Stimulated activated CD4-positive, alpha-beta T cell treated with anti-CD3 and anti-CD28 coated beads, Interleukin-15, amount 100 ng/mL, for 24 hours (primary cell): ENCODE measurements around the gene GLUL.
A peak's percentile ranks its signal among the peaks of the same experiment; 100 is the strongest.
"Not testable (repeated sequence)": the region's sequence is repeated elsewhere in the genome, so short reads cannot be mapped to it uniquely, and the experiment has no call there.

ENCODE experiments used
- DNase-seq: peaks from one replicate; pipeline ENCODE4 v3.0.0-alpha.2; 2020

The GLUL gene

DNA sequence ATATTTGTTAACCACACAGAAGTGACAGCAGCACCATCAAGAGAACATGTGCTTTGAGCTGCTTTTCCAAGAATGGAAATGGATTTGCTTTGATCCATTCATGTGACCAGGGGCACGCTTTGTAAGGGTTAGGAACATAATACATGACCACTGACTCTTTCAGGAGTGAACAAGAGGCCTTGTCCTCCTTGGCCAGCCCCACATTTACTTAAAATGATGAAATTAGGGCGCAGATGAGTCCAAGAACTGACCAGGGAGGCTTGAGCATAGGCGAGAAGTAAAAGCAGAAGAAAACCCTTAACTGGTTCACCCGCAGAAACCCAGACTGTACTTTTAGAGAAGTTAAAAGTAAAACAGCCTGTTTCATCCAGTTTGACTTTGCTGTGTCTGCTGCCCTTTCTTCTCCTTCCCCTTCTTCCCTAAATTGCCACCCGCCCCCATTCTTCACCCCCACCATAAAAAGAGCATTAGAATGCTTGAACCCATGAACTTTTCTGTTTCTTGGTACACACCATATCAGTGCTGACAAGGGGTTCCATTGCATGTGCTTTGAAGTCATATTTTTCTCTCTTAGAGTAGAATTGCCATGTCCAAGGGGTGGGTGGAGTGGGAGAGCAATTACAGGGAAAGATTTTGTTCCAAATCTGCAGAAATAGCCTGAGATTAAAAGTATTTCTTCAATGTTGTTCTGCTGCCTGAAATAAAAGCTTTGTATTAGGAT is 2.6 kb upstream of the GLUL start:
- no peak for DNase-seq

DNA sequence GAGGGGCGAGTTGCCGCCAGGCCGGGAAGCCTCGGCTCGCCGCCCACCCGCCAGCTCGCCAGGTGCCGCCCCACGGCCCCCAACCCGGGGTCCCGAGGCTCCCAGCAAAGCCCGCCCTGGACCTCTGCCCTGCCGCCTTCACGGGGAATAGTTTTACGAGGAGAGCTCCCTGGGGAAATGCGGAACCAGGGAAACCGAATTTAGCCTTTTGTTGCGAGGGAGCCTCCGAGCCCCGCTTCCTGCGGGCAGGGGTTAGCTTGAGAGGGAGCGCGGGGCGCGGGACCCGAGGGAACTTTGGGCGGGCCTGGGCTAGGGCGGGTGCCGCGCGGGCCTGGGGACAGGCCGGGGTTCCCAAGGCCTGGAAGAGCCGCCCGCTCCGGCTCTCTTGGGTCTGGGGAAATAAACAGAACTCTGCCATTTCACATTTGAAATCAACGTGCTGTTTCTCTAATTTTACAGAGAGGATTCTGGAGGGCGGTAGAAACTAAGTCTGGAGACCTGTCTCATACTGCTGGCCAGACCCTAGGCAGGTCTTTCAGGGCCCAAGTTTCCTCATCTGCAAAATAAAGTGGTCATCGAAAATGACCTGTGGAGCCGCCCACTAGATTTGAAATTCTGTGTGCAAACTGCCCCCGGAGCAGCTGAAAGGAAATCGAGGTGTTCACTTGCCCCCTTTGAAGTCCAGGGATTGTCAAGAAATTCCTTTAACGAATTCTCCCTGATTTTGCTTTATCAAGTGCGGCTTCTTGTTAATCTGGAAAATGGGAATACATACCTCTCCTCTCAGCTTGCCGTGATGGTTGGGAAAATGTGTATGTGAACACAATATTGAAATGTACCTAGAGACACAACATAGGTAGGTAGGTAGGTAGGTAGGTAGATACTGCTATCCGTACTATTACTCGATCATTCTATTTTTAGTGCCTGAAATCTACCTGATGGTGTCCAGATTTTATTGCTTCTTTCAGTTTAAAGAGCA is 749 bp upstream of the GLUL start:
- DNase-seq: peak; percentile 42

DNA sequence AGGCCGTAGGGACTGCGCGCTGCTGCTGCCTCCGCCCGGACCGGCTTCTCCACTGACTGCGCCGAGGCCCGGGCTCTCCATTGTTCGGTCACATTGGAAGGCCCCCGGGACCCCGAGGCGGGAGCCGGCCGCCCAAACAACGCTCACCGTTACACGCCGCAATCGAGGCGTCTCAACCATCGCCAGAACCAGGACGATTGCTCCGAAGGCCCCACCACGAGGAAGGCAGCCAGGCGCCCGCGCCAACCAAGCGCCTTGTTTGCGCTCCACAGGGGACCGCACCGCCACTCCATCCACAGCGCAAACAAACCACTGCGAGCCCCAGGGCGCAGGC is 595 bp downstream of the GLUL start:
- no peak for DNase-seq

GRCh38 chr1:182389619-182390047 is 2.0 kb downstream of the GLUL start:
- DNase-seq: peak; percentile 20

DNA sequence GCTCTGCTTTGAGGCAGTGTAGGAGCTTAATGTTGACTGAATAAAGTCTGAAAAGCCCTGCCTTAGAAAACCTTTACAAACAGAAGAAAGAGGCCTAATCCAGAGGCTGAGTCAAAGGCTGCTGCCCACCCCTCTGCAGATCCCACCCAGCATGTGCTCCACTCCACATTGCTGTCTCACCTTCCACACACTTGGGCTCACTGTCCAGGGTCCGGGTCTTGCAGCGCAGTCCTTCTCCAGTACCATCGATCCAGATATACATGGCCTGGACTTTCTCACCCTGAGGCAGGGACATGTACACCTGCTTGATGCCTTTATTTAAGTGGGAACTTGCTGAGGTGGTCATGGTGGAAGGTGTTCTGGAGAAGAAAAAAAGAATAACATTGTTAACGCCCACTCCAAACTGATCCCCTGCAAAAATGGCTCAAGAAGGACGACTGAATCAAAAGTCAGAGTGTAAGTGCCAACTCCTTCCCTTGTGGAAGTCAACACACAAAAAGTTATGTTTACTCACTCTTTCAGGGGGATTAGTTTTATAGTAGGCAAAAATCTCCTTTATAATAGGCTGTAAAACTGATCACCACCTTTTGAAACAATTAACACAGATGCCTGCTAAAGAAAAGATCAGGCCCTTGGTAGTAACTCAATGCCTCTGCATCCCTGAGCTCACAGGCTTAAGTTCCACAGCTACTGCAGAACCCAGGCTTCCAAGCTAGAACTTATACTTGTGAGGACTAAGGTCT is 3.0 kb downstream of the GLUL start:
- DNase-seq: no peak

DNA sequence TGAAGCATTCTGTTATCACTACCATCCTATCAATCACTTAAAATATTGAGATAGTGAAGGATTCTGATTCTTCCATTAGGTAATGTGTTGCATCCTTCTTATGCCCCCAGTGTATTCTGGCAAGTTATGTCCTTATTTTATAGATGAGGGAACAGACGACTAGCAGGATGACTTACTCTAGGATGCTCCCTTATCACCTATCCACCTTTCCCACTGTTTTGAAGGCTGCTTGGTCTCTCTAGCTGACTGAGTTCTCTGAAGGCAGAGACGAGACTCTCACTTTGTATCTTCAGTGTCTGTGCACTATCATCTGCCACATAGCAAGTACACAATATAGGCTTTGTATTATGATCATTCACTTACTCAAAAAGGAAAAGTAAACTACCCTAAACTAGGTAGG is 4.0 kb downstream of the GLUL start:
- DNase-seq: no peak

- DNase-seq: no peak
Measured at GRCh38 chr1:182386980-182387379, 4.6 kb downstream of the GLUL start.

DNA sequence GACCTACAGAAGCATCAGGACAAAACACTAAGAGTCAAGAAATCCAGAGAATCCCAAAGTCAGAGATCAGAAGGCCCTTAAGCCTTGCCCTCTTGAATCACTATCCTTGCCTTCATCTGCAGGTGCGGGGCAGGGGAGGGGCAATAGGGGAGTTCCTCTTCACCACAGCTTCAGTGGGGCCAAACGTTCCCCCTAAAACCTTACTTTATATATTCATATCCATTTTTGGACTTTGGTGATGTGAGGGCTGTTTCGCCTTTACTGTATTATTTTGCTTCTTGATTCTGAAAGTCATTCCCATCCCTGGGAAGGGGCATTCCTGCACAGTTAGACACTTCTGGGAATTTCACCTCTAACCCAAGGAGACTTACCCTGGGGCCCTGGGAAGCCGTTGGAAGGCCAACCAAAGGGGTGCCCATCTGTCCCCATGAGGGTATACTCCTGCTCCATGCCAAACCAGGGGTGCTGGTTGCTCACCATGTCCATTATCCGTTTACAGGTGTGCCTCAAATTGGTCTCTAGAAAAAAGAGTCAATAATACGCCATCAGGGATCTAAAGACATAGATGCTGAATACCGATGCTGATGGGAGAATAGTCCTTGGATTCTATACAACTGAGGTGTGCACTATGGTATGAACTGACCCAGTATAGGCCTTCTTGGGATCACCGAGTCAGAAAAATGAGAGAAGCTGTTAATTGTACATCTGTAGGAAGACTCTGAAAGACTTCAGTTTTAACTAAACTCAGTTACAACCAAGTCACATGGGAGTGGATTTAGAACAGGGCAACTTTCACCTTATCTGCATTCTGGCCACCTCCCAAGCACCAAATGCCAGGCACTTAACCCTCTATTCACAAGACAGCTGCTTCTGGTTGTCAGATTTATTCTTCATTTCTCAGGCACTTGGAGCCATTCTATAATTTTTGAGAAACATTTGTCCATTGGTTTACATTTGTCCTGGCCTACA is 5.4 kb downstream of the GLUL start:
- no peak for DNase-seq

DNA sequence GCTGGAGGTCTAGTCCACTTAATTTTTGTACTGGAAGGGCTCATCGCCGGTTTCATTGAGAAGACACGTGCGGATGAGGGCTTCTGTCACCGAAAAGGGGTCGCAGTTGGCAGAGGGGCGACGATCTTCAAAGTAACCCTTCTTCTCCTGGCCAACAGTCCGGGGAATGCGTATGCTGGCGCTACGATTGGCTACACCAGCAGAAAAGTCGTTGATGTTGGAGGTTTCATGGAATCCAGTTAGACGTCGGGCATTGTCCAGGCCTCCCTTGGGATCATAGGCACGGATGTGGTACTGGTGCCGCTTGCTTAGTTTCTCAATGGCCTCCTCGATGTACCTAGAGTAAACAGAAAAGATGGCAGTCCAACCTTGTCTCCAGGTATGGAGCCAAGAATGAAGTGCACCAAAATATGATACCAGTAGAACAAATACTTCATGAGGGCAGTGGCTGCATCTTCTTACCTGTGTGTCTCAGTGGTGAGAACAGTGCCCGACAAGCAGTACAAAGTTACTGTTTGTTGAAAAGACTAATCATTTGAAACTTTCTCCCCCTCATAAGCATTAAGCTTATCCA is 7.1 kb downstream of the GLUL start:
- no peak for DNase-seq

GRCh38 chr1:182383934-182384333 is 7.7 kb downstream of the GLUL start:
- DNase-seq: no peak

GRCh38 chr1:182383037-182383661 is 8.4 kb downstream of the GLUL start:
- no peak for DNase-seq

DNA sequence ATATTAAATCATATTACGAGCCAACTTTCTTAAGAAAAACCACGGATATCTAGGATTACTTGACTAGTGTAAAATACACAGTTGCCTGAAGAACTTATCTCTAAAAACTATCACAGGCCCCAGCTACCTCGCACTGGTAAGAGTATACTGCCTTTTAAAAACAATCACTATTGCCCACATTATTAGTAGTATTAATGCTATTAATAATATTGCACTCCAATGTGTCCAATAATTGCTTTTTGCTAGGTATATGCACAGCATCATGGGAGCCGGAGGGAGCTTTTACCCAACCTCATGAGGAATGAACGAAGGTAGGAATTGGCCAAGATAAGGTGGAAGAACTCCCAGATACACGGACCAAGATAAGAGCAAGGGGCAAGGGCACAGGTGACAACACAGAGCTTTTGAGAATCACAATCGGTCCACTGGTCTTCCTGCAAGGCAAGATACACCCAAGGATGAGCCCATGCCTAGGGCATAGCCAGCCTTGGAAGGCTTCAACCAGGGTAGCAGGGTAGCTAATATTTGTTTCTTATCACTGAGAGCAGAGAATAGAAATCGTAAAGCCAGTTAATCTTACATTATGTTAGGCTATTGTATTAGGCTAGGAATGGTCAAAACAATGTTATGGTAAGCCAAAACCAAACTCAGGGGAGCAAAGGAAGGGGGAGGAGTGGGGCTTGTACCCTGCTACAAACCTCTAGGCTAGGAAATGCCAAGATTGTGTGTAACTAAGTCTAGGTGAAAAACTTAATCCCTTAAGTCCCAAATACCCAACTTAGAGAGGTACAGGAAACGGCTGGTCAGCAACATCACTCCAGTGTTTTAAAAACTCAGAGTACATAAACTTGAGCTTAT is 9.4 kb downstream of the GLUL start:
- DNase-seq: no peak

DNA sequence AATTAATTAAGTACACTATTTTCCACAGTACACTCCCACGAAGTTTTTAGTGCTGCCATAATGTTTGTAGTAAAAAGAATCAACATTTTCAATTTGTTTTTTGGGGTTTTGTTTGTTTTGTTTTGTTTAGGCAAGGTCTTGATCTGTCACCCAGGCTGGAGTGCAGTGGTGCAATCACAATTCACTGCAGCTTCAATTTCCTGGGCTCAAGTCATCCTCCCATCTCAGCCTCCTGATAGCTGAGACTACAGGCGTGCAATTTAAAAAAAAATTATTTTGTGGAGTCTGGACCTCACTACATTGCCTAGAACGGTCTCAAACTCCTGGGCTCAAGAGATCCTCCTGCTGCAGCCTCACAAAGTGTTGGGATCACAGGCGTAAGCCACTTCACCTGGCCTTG is 11.4 kb downstream of the GLUL start:
- no peak for DNase-seq

- not testable (repeated sequence) for DNase-seq
Measured at GRCh38 chr1:182379781-182380180, 11.8 kb downstream of the GLUL start.

GRCh38 chr1:182376936-182377574 is 14.5 kb downstream of the GLUL start:
- no peak for DNase-seq

GRCh38 chr1:182374101-182374834 is 17.3 kb downstream of the GLUL start:
- DNase-seq: no peak

DNA sequence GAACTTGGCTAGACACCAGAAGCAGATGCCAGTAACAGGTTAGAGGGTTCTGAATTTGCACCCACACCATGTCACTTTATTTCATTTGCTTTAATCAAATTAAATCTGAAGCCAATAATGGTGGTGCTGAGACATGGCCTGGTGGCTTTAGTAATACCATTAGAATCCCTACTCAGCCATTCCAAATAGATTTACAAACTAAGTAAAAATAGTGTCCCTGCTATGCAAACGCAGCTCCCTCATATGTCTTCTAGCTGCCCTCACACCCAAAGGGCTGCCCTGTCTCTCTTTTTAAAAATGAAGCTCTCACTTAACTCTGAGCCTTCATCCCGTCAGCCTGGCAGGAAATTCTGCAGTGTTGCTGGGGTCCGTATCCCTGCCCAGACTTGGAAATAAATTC is 21.1 kb downstream of the GLUL start:
- no peak for DNase-seq

GRCh38 chr1:182368903-182369302 is 22.7 kb downstream of the GLUL start:
- no peak for DNase-seq

GRCh38 chr1:182368358-182368757 is 23.2 kb downstream of the GLUL start:
- DNase-seq: no peak
